Measurements from ENCODE around the gene RAI1.

The RAI1 gene

DNA sequence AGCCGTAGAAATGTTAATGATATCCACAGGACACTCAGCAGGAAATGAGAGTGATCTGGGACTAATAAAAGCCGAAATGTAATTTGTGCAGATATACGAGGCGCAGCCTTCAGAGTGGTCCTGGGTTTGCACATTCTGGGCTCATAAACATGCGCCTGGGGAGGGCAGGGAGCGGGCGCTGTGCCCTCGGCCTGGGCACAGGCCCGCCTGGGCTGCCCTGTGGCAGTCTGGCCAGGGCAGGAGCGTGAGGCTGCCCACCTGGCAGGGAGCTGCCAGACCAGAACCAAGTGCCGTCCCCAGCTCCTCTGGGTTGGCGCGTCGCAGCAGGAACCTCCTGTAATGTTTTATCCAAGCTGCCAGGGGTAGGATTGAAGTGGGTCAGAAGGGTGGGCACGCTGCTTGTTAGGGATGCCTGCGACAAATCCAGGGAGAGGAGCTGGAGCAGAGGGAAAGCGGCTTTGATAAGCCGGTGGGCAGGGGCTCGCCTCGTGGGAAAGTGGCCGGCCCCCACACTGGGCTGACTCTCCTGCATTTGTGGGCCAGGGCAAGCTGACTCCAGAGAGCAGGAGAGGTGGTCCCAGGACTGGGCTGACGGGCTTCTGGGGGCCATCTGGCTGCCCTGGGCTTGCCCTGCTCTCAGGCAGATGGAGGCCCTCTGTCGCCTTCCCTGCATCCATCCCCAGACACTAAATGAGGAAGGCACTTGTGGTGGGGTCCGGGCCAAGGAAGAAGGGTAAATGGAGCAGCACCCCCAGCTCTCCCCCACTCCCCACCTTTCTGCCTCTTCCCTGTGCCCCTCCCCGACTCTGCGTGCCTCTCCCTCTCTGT lies 109.6 kb downstream of the RAI1 start:
- H3K4me2 ChIP-seq (ENCODE audit: low read length) = no peak overlapping the region
- H3K36me3 ChIP-seq (ENCODE audit: control insufficient read depth, insufficient read depth, low read length) = no peaks in the 10 kb centered on the region
- H3K4me3 ChIP-seq (ENCODE audit: low read depth, low read length) = no peak overlapping the region
- H3K4me1 ChIP-seq = peaks cover 27% of the 10 kb centered on the region
- H3K27me3 ChIP-seq (ENCODE audit: control insufficient read depth, insufficient read depth, low read length) = no peaks in the 10 kb centered on the region
- no peak overlapping the region for H3K9ac ChIP-seq
- peaks cover 42% of the 10 kb centered on the region for H3K79me2 ChIP-seq
- no peaks in the 10 kb centered on the region for H3K9me3 ChIP-seq (ENCODE audit: control insufficient read depth, low read length)
- TF ChIP-seq, protein P1, sequence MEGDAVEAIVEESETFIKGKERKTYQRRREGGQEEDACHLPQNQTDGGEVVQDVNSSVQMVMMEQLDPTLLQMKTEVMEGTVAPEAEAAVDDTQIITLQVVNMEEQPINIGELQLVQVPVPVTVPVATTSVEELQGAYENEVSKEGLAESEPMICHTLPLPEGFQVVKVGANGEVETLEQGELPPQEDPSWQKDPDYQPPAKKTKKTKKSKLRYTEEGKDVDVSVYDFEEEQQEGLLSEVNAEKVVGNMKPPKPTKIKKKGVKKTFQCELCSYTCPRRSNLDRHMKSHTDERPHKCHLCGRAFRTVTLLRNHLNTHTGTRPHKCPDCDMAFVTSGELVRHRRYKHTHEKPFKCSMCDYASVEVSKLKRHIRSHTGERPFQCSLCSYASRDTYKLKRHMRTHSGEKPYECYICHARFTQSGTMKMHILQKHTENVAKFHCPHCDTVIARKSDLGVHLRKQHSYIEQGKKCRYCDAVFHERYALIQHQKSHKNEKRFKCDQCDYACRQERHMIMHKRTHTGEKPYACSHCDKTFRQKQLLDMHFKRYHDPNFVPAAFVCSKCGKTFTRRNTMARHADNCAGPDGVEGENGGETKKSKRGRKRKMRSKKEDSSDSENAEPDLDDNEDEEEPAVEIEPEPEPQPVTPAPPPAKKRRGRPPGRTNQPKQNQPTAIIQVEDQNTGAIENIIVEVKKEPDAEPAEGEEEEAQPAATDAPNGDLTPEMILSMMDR (IDR thresholded peaks at IDR 0.05) = no peak
- no peak overlapping the region for H3K27ac ChIP-seq
- H2AFZ ChIP-seq = no peak overlapping the region

GRCh38 chr17:17792037-17792550 lies 110.8 kb downstream of the RAI1 start:
- H2AFZ ChIP-seq = no peak overlapping the region
- peak overlapping the region; percentile 93 for H3K27ac ChIP-seq
- H3K27me3 ChIP-seq (ENCODE audit: control insufficient read depth, insufficient read depth, low read length) = no peaks in the 10 kb centered on the region
- H3K4me3 ChIP-seq (ENCODE audit: low read depth, low read length) = no peak overlapping the region
- no peak overlapping the region for H3K9ac ChIP-seq
- no peaks in the 10 kb centered on the region for H3K9me3 ChIP-seq (ENCODE audit: control insufficient read depth, low read length)
- no peak overlapping the region for H3K4me2 ChIP-seq (ENCODE audit: low read length)
- H3K79me2 ChIP-seq = peaks cover 35% of the 10 kb centered on the region
- TF ChIP-seq, protein P1 (IDR thresholded peaks at IDR 0.05) = peak; percentile 7
- peaks cover 24% of the 10 kb centered on the region for H3K4me1 ChIP-seq
- H3K36me3 ChIP-seq (ENCODE audit: control insufficient read depth, insufficient read depth, low read length) = no peaks in the 10 kb centered on the region

GRCh38 chr17:17792551-17793377 lies 111.5 kb downstream of the RAI1 start:
- Histone ChIP-seq H3K27me3 (ENCODE audit: control insufficient read depth, insufficient read depth, low read length) (no peaks in the 10 kb centered on the region), H3K27ac (peak overlapping the region; percentile 93), H3K9me3 (ENCODE audit: control insufficient read depth, low read length) (no peaks in the 10 kb centered on the region), H3K4me1 (peaks cover 24% of the 10 kb centered on the region), H3K4me2 (ENCODE audit: low read length) (peak overlapping the region; percentile 11), H3K4me3 (ENCODE audit: low read depth, low read length) (no peak overlapping the region), H3K36me3 (ENCODE audit: control insufficient read depth, insufficient read depth, low read length) (no peaks in the 10 kb centered on the region), H2AFZ (no peak overlapping the region), H3K79me2 (peaks cover 31% of the 10 kb centered on the region), H3K9ac (no peak overlapping the region)
- TF ChIP-seq, protein P1 (IDR thresholded peaks at IDR 0.05) = peak; percentile 7

- Histone ChIP-seq H2AFZ (no peak overlapping the region), H3K79me2 (peaks cover 29% of the 10 kb centered on the region), H3K4me1 (peaks cover 24% of the 10 kb centered on the region), H3K27me3 (ENCODE audit: control insufficient read depth, insufficient read depth, low read length) (no peaks in the 10 kb centered on the region), H3K4me2 (ENCODE audit: low read length) (peak overlapping the region; percentile 11), H3K27ac (peak overlapping the region; percentile 93), H3K9me3 (ENCODE audit: control insufficient read depth, low read length) (no peaks in the 10 kb centered on the region), H3K36me3 (ENCODE audit: control insufficient read depth, insufficient read depth, low read length) (no peaks in the 10 kb centered on the region), H3K9ac (no peak overlapping the region), H3K4me3 (ENCODE audit: low read depth, low read length) (no peak overlapping the region)
- TF ChIP-seq, protein P1 (IDR thresholded peaks at IDR 0.05) = no peak
Measured at GRCh38 chr17:17793378-17794214, 112.3 kb downstream of the RAI1 start.
